Pancreas (tissue), 10 donors: ENCODE data around the gene ODF2. TPM values are rescaled to one million over a fixed set of nuclear protein-coding genes. Genes with fewer than 3 reads are reported as not detected.
A peak's percentile ranks its signal among the peaks of the same experiment; 100 is the strongest.

Experiments
- ATAC-seq, 4 donors: fragments of 200-7000 bp; cut with Tn5 transposase; one replicate each; pipeline versions ENCODE4 v1.8.0 to v1.9.1; 2020; ENCODE audit warnings: mild to moderate bottlenecking in 4 of 4, moderate library complexity in 4 of 4
- DNase-seq, 6 donors: peaks; one replicate each; pipeline ENCODE4 v3.0.0-alpha.2; 2020
- FAIRE-seq: peaks from 2 replicates; lab custom pipeline; 2012; peaks lifted over from hg19 to GRCh38; lab: Jason Lieb, UNC
- H3K27ac ChIP-seq, 4 donors: fragments of 200-600 bp; sonication (generic); 1 replicate in 3 of 4; 2 replicates in 1 of 4; pipeline versions ENCODE4 v1.5.0 to v1.8.0; 2020
- H3K27me3 ChIP-seq, 4 donors: fragments of 200-600 bp; one replicate each; pipeline ENCODE4 v1.8.0; 2021
- H3K36me3 ChIP-seq, 3 donors: fragments of 200-600 bp; sonication (generic) in 1 of 3; one replicate each; pipeline versions ENCODE4 v1.5.0 to v1.8.0; 2020 to 2021
- H3K4me1 ChIP-seq, 3 donors: fragments of 200-600 bp; one replicate each; pipeline ENCODE4 v1.8.0; 2021
- H3K4me3 ChIP-seq, 4 donors: fragments of 200-600 bp; sonication (generic) in 2 of 4; one replicate each; pipeline versions ENCODE4 v1.5.0 to v1.8.0; 2020 to 2021
- H3K9me3 ChIP-seq, 4 donors: fragments of 200-600 bp; one replicate each; pipeline ENCODE4 v1.8.0; 2021
- WGBS, 2 donors: extraction: QIAGEN DNeasy Blood & Tissue Kit; methylation state at CpG; one replicate each; pipeline ENCODE4 v1.1.7; 2013; 5-methylcytosine and 5-hydroxymethylcytosine counted together
- intact Hi-C, 3 donors: fragments of 100-400 bp; cut with DNase I; formaldehyde crosslinking; loops; one replicate each; pipeline versions ENCODE4 v1.11.1 to v1.14.2; 2022
- polyA plus RNA-seq, 2 donors: library from polyadenylated mRNA; stranded (reverse); fragments of 200-250 nt; gene quantifications; one replicate each; pipeline ENCODE4 v1.2.3, GENCODE V29; 2013
- total RNA-seq, 6 donors: library from RNA; stranded (reverse); fragmentation: NEBNext Ultra II Directional in 4 of 6; extraction: Animal tissue kit (Norgen Biotek cat#: 25700) in 4 of 6; gene quantifications; one replicate each; pipeline versions ENCODE4 v1.2.1 to v1.2.4, GENCODE V29; 2021 to 2023
- TF ChIP-seq, protein P1 (sequence below), 4 donors: fragments of 200-600 bp; sonication (generic) in 3 of 4; IDR thresholded peaks; one replicate each; pipeline versions ENCODE4 v1.5.0 to v1.8.0; 2021; ENCODE audit warnings: antibody characterized with exemption in 4 of 4
- donor health status: healthy with polysubstance abuse.
- donor health status: DM: no; HTN: no; CAD: no; lungs with moderate emphysema.
- donor health status: DM: no; HTN: no; CAD: no.
- donor health status: control.
- donor health status: control.
- donor health status: Bipolar disorder and iron deficiency.
- donor health status: DM: yes; HTN: yes; CAD: no.
- donor health status: DM: no; HTN: no; CAD: no.
- donor health status: DM: no; HTN: no; CAD: no.
- donor health status: DM: yes; HTN: yes; CAD: no.

ODF2 gene
- total and polyA plus RNA-seq, 8 donors, result 8.0 to 15.0 (median 9.8) TPM

DNA sequence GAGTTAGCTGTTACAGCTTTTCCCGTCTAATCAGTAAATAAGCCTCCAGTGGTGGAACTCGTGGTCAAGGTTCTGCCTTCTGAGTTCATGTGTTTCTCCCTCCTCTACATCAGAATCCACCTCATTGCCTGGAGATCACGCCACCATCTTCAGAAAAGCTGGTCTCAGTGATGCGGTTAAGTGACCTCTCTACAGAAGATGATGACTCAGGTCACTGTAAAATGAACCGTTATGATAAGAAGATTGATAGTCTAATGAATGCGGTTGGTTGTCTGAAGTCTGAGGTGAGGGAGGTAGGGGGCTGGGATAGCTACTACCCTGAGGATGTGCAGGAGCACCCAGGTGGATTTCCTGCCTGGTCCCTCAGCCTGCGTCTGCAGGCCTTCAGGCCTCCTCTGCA is 13.3 kb downstream of the ODF2 start:
- intact Hi-C loops, result no loop called here
- TF ChIP-seq, protein P1, sequence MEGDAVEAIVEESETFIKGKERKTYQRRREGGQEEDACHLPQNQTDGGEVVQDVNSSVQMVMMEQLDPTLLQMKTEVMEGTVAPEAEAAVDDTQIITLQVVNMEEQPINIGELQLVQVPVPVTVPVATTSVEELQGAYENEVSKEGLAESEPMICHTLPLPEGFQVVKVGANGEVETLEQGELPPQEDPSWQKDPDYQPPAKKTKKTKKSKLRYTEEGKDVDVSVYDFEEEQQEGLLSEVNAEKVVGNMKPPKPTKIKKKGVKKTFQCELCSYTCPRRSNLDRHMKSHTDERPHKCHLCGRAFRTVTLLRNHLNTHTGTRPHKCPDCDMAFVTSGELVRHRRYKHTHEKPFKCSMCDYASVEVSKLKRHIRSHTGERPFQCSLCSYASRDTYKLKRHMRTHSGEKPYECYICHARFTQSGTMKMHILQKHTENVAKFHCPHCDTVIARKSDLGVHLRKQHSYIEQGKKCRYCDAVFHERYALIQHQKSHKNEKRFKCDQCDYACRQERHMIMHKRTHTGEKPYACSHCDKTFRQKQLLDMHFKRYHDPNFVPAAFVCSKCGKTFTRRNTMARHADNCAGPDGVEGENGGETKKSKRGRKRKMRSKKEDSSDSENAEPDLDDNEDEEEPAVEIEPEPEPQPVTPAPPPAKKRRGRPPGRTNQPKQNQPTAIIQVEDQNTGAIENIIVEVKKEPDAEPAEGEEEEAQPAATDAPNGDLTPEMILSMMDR (IDR thresholded peaks at IDR 0.05), result no peak
- no peak for DNase-seq
- 86% methylated on average over 7 of the region's 7 CpGs for WGBS, 2 donors
- no peaks in the 10 kb centered on the region for H3K36me3 ChIP-seq
- FAIRE-seq, result no peak
- no peak for ATAC-seq
- no peak overlapping the region for H3K27ac ChIP-seq
- H3K4me1 ChIP-seq, result no peaks in the 10 kb centered on the region
- no peaks in the 10 kb centered on the region for H3K27me3 ChIP-seq
- no peaks in the 10 kb centered on the region for H3K9me3 ChIP-seq
- H3K4me3 ChIP-seq, result no peak overlapping the region

DNA sequence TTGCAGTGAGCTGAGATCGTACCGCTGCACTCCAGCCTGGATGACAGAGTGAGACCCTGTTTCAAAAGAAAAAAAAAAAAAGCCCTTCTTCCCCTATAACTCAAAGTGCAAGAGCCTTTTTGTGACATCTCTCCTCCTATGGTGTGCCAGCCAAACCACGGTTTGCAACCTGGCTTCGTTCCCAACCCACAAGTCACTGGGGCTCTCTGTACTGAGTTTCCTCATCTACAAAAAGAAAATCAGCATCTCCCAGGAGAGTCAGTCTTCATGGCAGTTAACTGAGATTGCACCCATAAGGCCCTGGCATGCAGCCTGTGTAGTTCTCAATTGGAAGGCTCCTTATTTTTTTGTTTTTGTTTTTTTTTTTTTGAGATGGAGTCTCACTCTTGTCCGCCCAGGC is 14.8 kb downstream of the ODF2 start:
- no peak overlapping the region for H3K27ac ChIP-seq
- no peaks in the 10 kb centered on the region for H3K27me3 ChIP-seq
- intact Hi-C loops, result no loop called here
- 82 to 83% methylated on average over 5 of the region's 5 CpGs for WGBS, 2 donors
- TF ChIP-seq, protein P1 (IDR thresholded peaks at IDR 0.05), result no peak
- no peaks in the 10 kb centered on the region for H3K4me1 ChIP-seq
- peak in 1 of 4 donors; percentile 40 for ATAC-seq
- H3K36me3 ChIP-seq, result no peaks in the 10 kb centered on the region
- no peaks in the 10 kb centered on the region for H3K9me3 ChIP-seq
- no peak for DNase-seq
- FAIRE-seq, result no peak
- no peak overlapping the region for H3K4me3 ChIP-seq

DNA sequence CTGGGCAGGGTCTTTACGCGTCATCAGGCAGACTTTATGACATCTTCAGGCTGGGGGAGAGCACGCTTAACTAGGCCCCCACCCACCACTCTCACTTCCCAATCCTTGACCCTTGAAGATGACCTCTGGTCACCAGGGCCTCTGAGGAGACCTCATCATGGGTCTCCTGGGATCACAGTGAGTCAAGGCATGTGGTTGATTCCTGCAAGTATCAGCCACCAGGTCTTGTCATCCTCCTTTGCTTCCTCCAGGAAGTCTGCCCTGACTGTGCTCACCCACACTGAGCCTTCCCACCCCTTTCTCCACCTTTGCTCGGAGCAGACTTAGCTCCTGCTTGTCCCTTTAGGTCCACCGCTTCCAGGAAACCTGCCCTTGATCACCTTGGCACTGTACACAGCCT is 17.3 kb downstream of the ODF2 start:
- Histone ChIP-seq H3K27me3 (no peaks in the 10 kb centered on the region), H3K9me3 (no peaks in the 10 kb centered on the region), H3K27ac (no peak overlapping the region), H3K4me3 (no peak overlapping the region), H3K36me3 (no peaks in the 10 kb centered on the region), H3K4me1 (no peaks in the 10 kb centered on the region)
- intact Hi-C loops, result no loop called here
- TF ChIP-seq, protein P1 (IDR thresholded peaks at IDR 0.05), result no peak
- ATAC-seq, result no peak
- FAIRE-seq, result no peak
- 99 to 100% methylated on average over 5 of the region's 5 CpGs for WGBS, 2 donors
- no peak for DNase-seq

DNA sequence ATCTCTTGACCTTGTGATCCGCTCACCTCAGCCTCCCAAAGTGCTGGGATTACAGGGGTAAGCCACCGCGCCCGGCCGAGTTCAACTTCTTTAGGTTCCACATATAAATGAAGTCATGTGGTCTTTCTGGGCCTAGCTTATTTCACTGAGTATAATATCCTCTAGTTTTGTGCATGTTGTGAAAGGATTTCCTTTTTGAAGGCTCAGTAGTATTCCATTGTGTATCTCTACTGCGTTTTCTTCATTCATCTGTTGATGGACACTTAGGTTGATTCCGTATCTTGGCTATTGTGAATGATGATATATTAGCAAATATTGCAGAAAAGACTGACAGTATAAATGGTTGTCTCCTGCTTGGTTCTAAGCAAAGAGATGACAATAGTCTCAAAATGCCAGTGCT is 20.1 kb downstream of the ODF2 start:
- no peaks in the 10 kb centered on the region for H3K4me1 ChIP-seq
- TF ChIP-seq, protein P1 (IDR thresholded peaks at IDR 0.05), result no peak
- no peak for FAIRE-seq
- DNase-seq, result no peak
- no peaks in the 10 kb centered on the region for H3K9me3 ChIP-seq
- no peaks in the 10 kb centered on the region for H3K36me3 ChIP-seq
- no peak for ATAC-seq
- no peak overlapping the region for H3K27ac ChIP-seq
- intact Hi-C loops, result no loop called here
- H3K27me3 ChIP-seq, result no peaks in the 10 kb centered on the region
- H3K4me3 ChIP-seq, result no peak overlapping the region
- 96 to 98% methylated on average over 7 of the region's 7 CpGs for WGBS, 2 donors

DNA sequence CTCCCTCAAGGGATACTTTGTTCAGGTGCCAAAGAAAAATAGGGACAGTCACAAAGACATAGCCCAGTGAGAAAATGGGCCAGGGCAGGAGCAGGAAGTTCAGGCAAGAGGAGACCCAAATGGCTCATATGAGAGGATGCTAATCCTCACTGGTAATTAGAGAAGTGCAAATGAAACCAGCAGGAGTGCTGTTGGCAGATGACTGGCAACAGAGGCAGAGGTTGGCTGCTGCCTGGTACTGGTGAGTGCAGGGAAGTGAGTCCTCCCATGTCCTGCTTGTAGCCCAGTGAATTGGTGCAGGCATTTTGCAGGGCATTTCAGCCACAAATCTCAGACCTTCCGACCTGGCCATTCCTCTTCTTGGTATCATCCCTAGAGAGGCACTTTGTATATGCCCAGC is 23.5 kb downstream of the ODF2 start:
- WGBS, 2 donors, result 86 to 100% methylated on average over 1 of the region's 1 CpG
- peaks cover 0 to 18% (median 0%) of the 10 kb centered on the region in 3 donors for H3K36me3 ChIP-seq
- no peak overlapping the region for H3K4me3 ChIP-seq
- H3K27ac ChIP-seq, result no peak overlapping the region
- intact Hi-C loops, result no loop called here
- ATAC-seq, result no peak
- TF ChIP-seq, protein P1 (IDR thresholded peaks at IDR 0.05), result no peak
- H3K4me1 ChIP-seq, result no peaks in the 10 kb centered on the region
- H3K9me3 ChIP-seq, result no peaks in the 10 kb centered on the region
- FAIRE-seq, result no peak
- no peak for DNase-seq
- no peaks in the 10 kb centered on the region for H3K27me3 ChIP-seq
